AG04450 (cell line): ENCODE measurements around the gene COL25A1. TPM values are rescaled to one million over a fixed set of nuclear protein-coding genes. Genes with fewer than 3 reads are reported as not detected.

Source experiments
- CTCF ChIA-PET: fragments of 300-600, 350-600 bp; formaldehyde crosslinking; extraction: SDS; loops from one replicate; lab custom pipeline; 2022; ENCODE audit warnings: antibody characterized with exemption, inconsistent platforms; lab: Charles Lee
- POLR2A ChIA-PET: fragments of 350-600 bp; formaldehyde crosslinking; extraction: SDS; loops from one replicate; lab custom pipeline; 2021; ENCODE audit warnings: antibody characterized with exemption, inconsistent platforms; lab: Yijun Ruan, JAX
- DNase-seq: peaks from one replicate; pipeline ENCODE4 v3.0.0-alpha.2; 2011; ENCODE audit warnings: low read depth, low spot score
- H3K27ac ChIP-seq: one replicate; pipeline ENCODE4 v1.5.1; 2012; ENCODE audit warnings: low read depth, low read length, control low read depth
- H3K27me3 ChIP-seq: one replicate; pipeline ENCODE4 v1.6.0; 2012; ENCODE audit warnings: low read length; ENCODE audit not compliant: control insufficient read depth, insufficient read depth
- H3K4me3 ChIP-seq: 2 replicates; pipeline ENCODE4 v1.5.1; 2011; ENCODE audit warnings: mild to moderate bottlenecking, low read depth, low read length, control low read depth
- H3K9me3 ChIP-seq: 2 replicates; pipeline ENCODE4 v1.5.1; 2012; ENCODE audit warnings: low read length; ENCODE audit not compliant: control insufficient read depth, insufficient read depth
- polyA plus RNA-seq: library from polyadenylated mRNA; depleted of rRNA; stranded (reverse); fragments of >200 nt; gene quantifications from 2 replicates; pipeline ENCODE4 v1.2.3, GENCODE V29; 2011
- TF ChIP-seq, protein P1 (sequence below): IDR thresholded peaks from 2 replicates; pipeline ENCODE4 v1.5.1; 2011; ENCODE audit warnings: low read depth, low read length, control low read depth, inconsistent platforms

COL25A1 gene
- polyA plus RNA-seq, 1 experiment: not detected

- Histone ChIP-seq H3K27me3 (no peaks in the 10 kb centered on the region), H3K4me3 (no peak overlapping the region), H3K9me3 (peaks cover 7% of the 10 kb centered on the region; the same call in 1 of the 2 replicates), H3K27ac (no peak overlapping the region)
- ChIA-PET CTCF (no interaction called here), POLR2A (no interaction called here)
- DNase-seq: no peak
- TF ChIP-seq, protein P1, sequence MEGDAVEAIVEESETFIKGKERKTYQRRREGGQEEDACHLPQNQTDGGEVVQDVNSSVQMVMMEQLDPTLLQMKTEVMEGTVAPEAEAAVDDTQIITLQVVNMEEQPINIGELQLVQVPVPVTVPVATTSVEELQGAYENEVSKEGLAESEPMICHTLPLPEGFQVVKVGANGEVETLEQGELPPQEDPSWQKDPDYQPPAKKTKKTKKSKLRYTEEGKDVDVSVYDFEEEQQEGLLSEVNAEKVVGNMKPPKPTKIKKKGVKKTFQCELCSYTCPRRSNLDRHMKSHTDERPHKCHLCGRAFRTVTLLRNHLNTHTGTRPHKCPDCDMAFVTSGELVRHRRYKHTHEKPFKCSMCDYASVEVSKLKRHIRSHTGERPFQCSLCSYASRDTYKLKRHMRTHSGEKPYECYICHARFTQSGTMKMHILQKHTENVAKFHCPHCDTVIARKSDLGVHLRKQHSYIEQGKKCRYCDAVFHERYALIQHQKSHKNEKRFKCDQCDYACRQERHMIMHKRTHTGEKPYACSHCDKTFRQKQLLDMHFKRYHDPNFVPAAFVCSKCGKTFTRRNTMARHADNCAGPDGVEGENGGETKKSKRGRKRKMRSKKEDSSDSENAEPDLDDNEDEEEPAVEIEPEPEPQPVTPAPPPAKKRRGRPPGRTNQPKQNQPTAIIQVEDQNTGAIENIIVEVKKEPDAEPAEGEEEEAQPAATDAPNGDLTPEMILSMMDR: no peak
Observed at GRCh38 chr4:108980455-108981239, 321.8 kb downstream of the COL25A1 start.

DNA sequence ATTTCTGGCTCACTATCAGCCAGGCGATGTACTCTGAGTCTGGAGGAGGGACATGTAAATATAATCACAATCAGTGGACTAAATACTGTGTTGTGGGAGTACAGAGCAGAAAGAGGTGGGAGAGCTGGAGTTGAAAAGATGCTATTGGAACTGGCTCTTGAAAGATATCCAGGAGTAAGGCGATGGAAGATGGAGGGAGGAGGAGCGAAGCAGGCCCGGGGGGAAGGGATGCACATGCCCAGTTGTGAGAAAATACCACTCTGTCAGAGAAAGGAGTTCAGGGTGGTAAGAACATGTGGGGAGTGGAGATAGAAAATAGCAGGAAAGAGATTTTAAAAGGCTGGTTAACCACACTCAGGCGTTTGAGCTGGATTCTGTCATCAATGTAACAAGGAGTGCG is 322.7 kb downstream of the COL25A1 start:
- POLR2A ChIA-PET: no interaction called here
- DNase-seq: no peak
- Histone ChIP-seq H3K27me3 (no peaks in the 10 kb centered on the region), H3K4me3 (no peak overlapping the region), H3K9me3 (peaks cover 7% of the 10 kb centered on the region; the same call in 1 of the 2 replicates), H3K27ac (no peak overlapping the region)
- CTCF ChIA-PET: no interaction called here
- TF ChIP-seq, protein P1: no peak

DNA sequence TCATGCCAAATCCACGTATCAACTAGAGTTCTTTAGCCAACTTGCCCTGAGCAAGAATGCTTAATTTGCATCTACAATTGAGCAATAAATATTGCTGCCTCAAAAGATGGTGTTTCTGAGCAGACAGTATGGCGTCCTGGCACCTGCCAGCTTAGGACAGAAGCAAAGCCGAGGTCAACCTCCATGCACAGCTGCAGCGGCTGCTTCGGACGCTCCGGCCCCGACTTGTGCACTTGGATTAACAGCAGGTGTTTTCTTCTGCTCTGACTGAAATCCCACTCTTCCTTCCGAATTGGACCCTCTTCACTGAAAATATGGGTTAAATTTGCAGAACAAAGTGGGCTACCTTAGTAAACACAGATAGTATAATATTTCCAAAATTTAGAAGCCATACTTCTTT is 324.4 kb downstream of the COL25A1 start:
- ChIA-PET CTCF (no interaction called here), POLR2A (no interaction called here)
- Histone ChIP-seq H3K27me3 (no peaks in the 10 kb centered on the region), H3K9me3 (no peaks in the 10 kb centered on the region), H3K27ac (no peak overlapping the region), H3K4me3 (no peak overlapping the region)
- DNase-seq: no peak
- TF ChIP-seq, protein P1: no peak

GRCh38 chr4:108972613-108973283 is 329.7 kb downstream of the COL25A1 start:
- POLR2A ChIA-PET: no interaction called here
- no peak overlapping the region for H3K4me3 ChIP-seq
- no peak overlapping the region for H3K27ac ChIP-seq
- CTCF ChIA-PET: no interaction called here
- no peaks in the 10 kb centered on the region for H3K9me3 ChIP-seq
- TF ChIP-seq, protein P1: no peak
- no peaks in the 10 kb centered on the region for H3K27me3 ChIP-seq
- DNase-seq: no peak

DNA sequence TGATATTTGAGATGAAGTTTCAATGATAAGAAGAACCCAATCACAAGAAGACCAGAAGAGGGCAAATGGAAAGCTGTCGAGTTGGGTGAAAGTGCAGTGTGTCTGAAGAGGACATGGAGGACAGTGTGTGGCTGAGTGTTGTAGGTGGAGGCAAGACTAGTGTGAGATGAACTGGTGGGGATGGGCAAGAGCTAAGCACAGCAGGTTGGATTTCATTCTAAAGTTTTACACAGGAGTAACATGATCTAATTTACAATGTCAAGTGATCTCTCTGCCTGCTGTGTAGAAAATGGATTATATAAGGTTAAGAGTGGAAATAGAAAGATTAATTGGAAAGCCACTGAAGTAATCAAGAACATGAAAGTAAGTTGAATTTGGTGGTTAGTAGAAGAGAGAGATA is 331.0 kb downstream of the COL25A1 start:
- Histone ChIP-seq H3K9me3 (no peaks in the 10 kb centered on the region), H3K4me3 (no peak overlapping the region), H3K27ac (no peak overlapping the region), H3K27me3 (no peaks in the 10 kb centered on the region)
- TF ChIP-seq, protein P1: no peak
- ChIA-PET CTCF (no interaction called here), POLR2A (no interaction called here)
- DNase-seq: no peak
